ENCODE measurements around the gene NMNAT2. TPM values are rescaled to one million over a fixed set of nuclear protein-coding genes. Genes with fewer than 3 reads are reported as not detected.

Gene NMNAT2
- total RNA-seq, 1 donor from 2014 or later: 2.2 TPM

DNA sequence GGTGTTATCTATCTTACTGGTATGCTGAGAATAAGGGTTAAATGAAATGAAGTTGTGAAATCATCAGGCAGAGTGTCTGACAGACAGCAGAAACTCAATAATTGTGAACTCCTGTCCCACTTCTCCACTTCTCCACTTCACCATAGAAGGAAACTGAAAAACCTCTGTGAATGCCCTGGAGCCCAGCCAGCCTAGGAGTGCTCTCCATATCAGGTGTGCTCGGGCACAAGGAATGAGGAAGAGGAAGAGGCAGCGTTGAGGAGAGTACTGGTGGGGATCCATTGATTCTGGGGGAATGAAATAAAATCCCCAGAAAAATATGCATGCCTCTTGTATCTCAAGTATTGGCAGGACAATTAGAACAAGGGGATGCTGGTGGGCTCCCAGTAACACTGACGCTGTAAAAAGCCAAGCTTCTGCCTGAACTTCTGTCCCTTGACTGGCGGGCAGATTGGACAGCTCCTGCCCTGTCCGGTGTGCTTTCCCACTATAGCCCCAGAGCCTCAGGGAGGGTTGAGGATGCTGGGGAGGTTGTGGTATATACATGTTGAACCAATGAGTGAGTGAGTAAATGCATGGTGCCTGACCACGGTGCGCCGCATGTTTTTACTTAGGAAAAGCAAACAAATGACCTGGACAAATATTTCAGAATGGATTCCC, 47.7 kb downstream of the NMNAT2 start:
- TF ChIP-seq, protein P1, sequence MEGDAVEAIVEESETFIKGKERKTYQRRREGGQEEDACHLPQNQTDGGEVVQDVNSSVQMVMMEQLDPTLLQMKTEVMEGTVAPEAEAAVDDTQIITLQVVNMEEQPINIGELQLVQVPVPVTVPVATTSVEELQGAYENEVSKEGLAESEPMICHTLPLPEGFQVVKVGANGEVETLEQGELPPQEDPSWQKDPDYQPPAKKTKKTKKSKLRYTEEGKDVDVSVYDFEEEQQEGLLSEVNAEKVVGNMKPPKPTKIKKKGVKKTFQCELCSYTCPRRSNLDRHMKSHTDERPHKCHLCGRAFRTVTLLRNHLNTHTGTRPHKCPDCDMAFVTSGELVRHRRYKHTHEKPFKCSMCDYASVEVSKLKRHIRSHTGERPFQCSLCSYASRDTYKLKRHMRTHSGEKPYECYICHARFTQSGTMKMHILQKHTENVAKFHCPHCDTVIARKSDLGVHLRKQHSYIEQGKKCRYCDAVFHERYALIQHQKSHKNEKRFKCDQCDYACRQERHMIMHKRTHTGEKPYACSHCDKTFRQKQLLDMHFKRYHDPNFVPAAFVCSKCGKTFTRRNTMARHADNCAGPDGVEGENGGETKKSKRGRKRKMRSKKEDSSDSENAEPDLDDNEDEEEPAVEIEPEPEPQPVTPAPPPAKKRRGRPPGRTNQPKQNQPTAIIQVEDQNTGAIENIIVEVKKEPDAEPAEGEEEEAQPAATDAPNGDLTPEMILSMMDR (IDR thresholded peaks at IDR 0.05): no peak
- H3K27ac Mint-ChIP-seq (ENCODE audit: unreplicated experiment): no peak overlapping the region
- no peaks in the 10 kb centered on the region for H3K9me3 Mint-ChIP-seq (ENCODE audit: unreplicated experiment)
- H3K4me3 Mint-ChIP-seq (ENCODE audit: unreplicated experiment): no peak overlapping the region
- H3K4me1 Mint-ChIP-seq (ENCODE audit: unreplicated experiment): peaks cover 6% of the 10 kb centered on the region
- peaks cover 47% of the 10 kb centered on the region for H3K27me3 Mint-ChIP-seq (ENCODE audit: unreplicated experiment)
- DNase-seq (ENCODE audit: extremely low spot score, unreplicated experiment): no peak
- H3K36me3 Mint-ChIP-seq (ENCODE audit: unreplicated experiment): no peaks in the 10 kb centered on the region

- Mint-ChIP-seq H3K4me3 (ENCODE audit: unreplicated experiment) (no peak overlapping the region), H3K36me3 (ENCODE audit: unreplicated experiment) (no peaks in the 10 kb centered on the region), H3K4me1 (ENCODE audit: unreplicated experiment) (peaks cover 6% of the 10 kb centered on the region), H3K27ac (ENCODE audit: unreplicated experiment) (no peak overlapping the region), H3K27me3 (ENCODE audit: unreplicated experiment) (peaks cover 43% of the 10 kb centered on the region), H3K9me3 (ENCODE audit: unreplicated experiment) (no peaks in the 10 kb centered on the region)
- DNase-seq (ENCODE audit: extremely low spot score, unreplicated experiment): no peak
- TF ChIP-seq, protein P1 (IDR thresholded peaks at IDR 0.05): no peak
Measured at GRCh38 chr1:183368213-183369108, 49.7 kb downstream of the NMNAT2 start.

DNA sequence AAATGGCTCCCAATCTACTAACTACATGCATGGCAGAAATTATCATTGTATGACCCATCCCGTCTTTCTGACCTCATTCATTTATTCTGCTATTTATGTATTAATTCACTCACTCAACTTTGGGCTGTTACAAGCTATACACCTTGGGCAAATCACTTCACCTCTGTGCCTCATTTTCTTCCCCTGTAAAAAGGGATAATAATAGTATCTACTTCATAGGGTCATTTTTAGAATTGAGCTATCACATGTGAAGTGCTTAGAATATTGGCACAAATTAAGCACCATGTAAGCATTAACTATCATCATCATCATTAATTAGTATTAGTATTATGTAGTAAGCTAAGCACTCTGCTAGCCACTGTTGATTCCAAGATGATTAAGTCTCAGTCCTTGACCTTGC, 52.1 kb downstream of the NMNAT2 start:
- Mint-ChIP-seq H3K27me3 (ENCODE audit: unreplicated experiment) (peaks cover 50% of the 10 kb centered on the region), H3K4me3 (ENCODE audit: unreplicated experiment) (no peak overlapping the region), H3K4me1 (ENCODE audit: unreplicated experiment) (peaks cover 3% of the 10 kb centered on the region), H3K9me3 (ENCODE audit: unreplicated experiment) (no peaks in the 10 kb centered on the region), H3K36me3 (ENCODE audit: unreplicated experiment) (no peaks in the 10 kb centered on the region), H3K27ac (ENCODE audit: unreplicated experiment) (no peak overlapping the region)
- DNase-seq (ENCODE audit: extremely low spot score, unreplicated experiment): no peak
- TF ChIP-seq, protein P1 (IDR thresholded peaks at IDR 0.05): no peak

DNA sequence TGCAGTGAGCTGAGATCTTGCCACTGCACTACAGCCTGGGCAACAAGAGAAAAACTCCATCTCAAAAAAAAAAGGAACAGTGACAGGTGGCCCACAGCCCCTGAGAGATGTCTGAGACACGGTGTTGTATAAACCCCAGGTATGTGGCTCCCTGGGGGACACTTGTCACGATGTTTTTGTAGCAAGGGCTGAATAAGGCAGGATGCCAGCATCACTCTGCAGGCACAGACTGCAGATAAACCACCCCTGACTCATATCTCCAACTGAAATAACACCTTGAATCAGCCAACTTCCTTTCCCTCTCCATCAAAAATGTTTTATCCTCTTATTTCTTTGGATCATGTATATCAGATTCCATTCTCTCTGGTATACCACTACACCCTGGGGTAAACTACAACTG, 52.5 kb downstream of the NMNAT2 start:
- TF ChIP-seq, protein P1 (IDR thresholded peaks at IDR 0.05): no peak
- H3K4me1 Mint-ChIP-seq (ENCODE audit: unreplicated experiment): peaks cover 3% of the 10 kb centered on the region
- no peaks in the 10 kb centered on the region for H3K36me3 Mint-ChIP-seq (ENCODE audit: unreplicated experiment)
- no peaks in the 10 kb centered on the region for H3K9me3 Mint-ChIP-seq (ENCODE audit: unreplicated experiment)
- H3K27ac Mint-ChIP-seq (ENCODE audit: unreplicated experiment): no peak overlapping the region
- H3K4me3 Mint-ChIP-seq (ENCODE audit: unreplicated experiment): no peak overlapping the region
- no peak for DNase-seq (ENCODE audit: extremely low spot score, unreplicated experiment)
- H3K27me3 Mint-ChIP-seq (ENCODE audit: unreplicated experiment): peaks cover 48% of the 10 kb centered on the region

- no peak for DNase-seq (ENCODE audit: extremely low spot score, unreplicated experiment)
- Mint-ChIP-seq H3K4me1 (ENCODE audit: unreplicated experiment) (peaks cover 6% of the 10 kb centered on the region), H3K9me3 (ENCODE audit: unreplicated experiment) (no peaks in the 10 kb centered on the region), H3K36me3 (ENCODE audit: unreplicated experiment) (no peaks in the 10 kb centered on the region), H3K27ac (ENCODE audit: unreplicated experiment) (no peak overlapping the region), H3K27me3 (ENCODE audit: unreplicated experiment) (peaks cover 48% of the 10 kb centered on the region), H3K4me3 (ENCODE audit: unreplicated experiment) (no peak overlapping the region)
- TF ChIP-seq, protein P1 (IDR thresholded peaks at IDR 0.05): no peak
Measured at GRCh38 chr1:183365093-183365492, 53.1 kb downstream of the NMNAT2 start.

Measured in osteocyte (in vitro differentiated cells).